Muscle layer of colon (tissue), 2 donors: ENCODE results near the gene TMEM81.

Experiments
- H3K27ac ChIP-seq: one replicate; pipeline ENCODE4 v1.7.0; 2013; ENCODE audit warnings: low read depth, mild to moderate bottlenecking, low read length, moderate library complexity
- H3K27me3 ChIP-seq, 2 donors: one replicate each; pipeline ENCODE4 v1.7.0; 2013; ENCODE audit warnings: low read length in 2 of 2, mild to moderate bottlenecking in 2 of 2; ENCODE audit not compliant: insufficient read depth in 2 of 2, control insufficient read depth in 1 of 2
- H3K36me3 ChIP-seq: one replicate; pipeline ENCODE4 v1.7.0; 2013; ENCODE audit warnings: mild to moderate bottlenecking, low read length; ENCODE audit not compliant: insufficient read depth
- H3K4me1 ChIP-seq: one replicate; pipeline ENCODE4 v1.7.0; 2013; ENCODE audit warnings: mild to moderate bottlenecking, low read length; ENCODE audit not compliant: insufficient read depth
- H3K4me3 ChIP-seq, 2 donors: one replicate each; pipeline ENCODE4 v1.7.0; 2013; ENCODE audit warnings: low read length in 2 of 2, low read depth in 1 of 2, mild to moderate bottlenecking in 1 of 2, moderate library complexity in 1 of 2
- H3K9ac ChIP-seq: one replicate; pipeline ENCODE4 v1.7.0; 2013; ENCODE audit warnings: low read length
- H3K9me3 ChIP-seq: one replicate; pipeline ENCODE4 v1.7.0; 2013; ENCODE audit warnings: mild to moderate bottlenecking, low read length
- donor health status: abdominal sarcoma.
- donor health status: Adenocarcinoma of cecum.

The TMEM81 gene

DNA sequence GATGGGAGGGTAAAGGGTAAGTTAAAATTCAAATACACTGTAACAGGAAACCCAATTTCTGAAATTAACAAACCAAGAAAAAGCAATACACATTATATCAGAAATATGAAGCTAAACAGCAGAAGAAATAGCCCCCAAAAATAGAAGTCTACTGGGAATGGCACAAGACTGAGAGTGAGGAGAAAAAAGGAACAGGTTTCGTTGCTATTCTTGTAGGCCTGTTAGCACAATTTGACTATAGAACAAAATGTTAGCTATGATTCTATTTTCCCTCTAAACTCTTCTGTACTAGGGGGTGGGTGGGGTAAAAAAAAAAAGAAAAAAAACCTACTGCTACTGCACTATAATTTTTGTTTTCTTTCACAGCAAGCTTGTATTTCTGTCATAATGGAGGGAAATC lies 25.0 kb upstream of the TMEM81 start:
- Histone ChIP-seq H3K27me3 (no peaks in the 10 kb centered on the region), H3K4me1 (no peaks in the 10 kb centered on the region), H3K36me3 (peaks cover 27% of the 10 kb centered on the region), H3K9ac (no peak overlapping the region), H3K4me3 (no peak overlapping the region), H3K9me3 (no peaks in the 10 kb centered on the region), H3K27ac (no peak overlapping the region)

DNA sequence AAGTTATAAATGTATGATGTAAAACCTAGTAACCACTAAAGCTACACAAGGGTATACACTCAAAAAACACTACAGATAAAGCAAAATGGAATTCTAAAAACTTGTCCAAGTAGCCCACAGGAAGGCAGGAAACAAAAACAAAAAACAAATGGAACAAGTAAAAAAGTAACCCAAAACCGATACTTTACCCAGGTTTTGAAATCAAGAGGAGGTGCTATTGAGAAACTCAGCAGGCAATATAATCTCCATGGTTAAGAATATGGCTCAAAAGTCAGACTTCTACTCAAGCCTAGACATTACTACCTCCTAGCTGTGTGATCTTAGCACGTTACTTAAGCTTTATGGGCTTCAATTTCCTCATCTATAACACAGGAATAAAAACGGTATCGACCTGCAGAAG lies 24.2 kb upstream of the TMEM81 start:
- Histone ChIP-seq H3K9ac (no peak overlapping the region), H3K27ac (no peak overlapping the region), H3K36me3 (peaks cover 30% of the 10 kb centered on the region)

DNA sequence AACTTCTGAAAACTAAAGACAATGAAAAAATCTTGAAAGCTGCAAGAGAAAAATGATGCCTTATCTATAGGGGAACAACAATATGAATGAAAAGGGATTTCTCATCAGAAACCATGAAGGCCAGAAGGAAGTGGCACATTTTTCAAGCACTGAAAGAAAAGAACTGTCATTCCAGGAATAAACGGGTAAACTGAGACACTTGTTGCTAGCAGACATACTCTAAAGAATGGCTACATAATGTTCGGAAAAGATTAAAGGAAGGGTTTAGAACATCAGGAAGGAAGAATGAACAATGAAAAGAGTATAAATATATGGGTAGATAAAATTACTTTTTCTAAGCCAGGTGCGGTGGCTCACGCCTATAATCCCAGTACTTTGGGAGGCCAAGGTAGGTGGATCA lies 23.1 kb upstream of the TMEM81 start:
- Histone ChIP-seq H3K9ac (no peak overlapping the region), H3K36me3 (peaks cover 40% of the 10 kb centered on the region), H3K9me3 (no peaks in the 10 kb centered on the region), H3K27ac (no peak overlapping the region), H3K27me3 (no peaks in the 10 kb centered on the region), H3K4me3 (no peak overlapping the region), H3K4me1 (no peaks in the 10 kb centered on the region)

More for the DNA sequence above, 24.2 kb upstream of the TMEM81 start:
- no peak overlapping the region for H3K4me3 ChIP-seq
- no peaks in the 10 kb centered on the region for H3K4me1 ChIP-seq
- no peaks in the 10 kb centered on the region for H3K9me3 ChIP-seq
- no peaks in the 10 kb centered on the region for H3K27me3 ChIP-seq

DNA sequence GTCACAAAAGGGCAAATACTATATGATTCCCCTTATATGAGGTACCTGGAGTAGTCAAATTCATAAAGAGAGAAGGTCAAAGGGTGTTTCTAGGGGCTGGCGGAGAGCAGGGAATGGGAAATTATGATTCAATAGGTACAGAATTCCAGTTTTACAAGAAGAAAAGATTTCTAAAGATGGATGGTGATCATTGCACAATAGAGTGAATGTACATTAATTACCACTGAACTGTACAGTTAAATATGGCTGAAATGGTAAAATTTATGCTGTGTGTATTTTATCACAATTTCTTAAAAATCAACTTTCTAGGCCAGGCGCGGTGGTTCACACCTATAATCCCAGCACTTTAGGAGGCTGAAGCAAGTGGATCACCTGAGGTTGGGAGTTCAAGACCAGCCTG lies 18.1 kb upstream of the TMEM81 start:
- no peak overlapping the region for H3K9ac ChIP-seq
- H3K4me1 ChIP-seq: no peaks in the 10 kb centered on the region
- peaks cover 83% of the 10 kb centered on the region for H3K36me3 ChIP-seq
- H3K27ac ChIP-seq: no peak overlapping the region
- no peaks in the 10 kb centered on the region for H3K9me3 ChIP-seq
- no peaks in the 10 kb centered on the region for H3K27me3 ChIP-seq
- H3K4me3 ChIP-seq: no peak overlapping the region

DNA sequence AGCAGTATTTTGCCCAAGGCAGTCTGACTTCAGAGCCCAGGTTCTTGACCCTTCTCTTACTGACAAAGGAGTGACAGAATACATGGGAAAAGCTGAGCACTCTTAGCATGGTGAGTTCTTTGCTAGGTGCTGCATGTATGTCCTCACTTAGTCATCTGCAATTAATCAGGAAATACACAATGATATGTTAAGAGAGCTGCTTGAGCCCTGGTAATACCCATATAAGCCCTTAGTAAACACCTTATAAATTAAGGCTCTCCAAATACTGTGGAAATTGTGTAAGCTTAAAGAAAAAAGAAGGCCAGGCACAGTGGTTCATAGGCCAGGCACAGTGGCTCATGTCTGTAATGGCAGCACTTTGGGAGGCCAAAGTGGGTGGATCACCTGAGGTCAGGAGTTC lies 14.0 kb upstream of the TMEM81 start:
- no peak overlapping the region for H3K9ac ChIP-seq
- no peaks in the 10 kb centered on the region for H3K9me3 ChIP-seq
- no peaks in the 10 kb centered on the region for H3K27me3 ChIP-seq
- H3K36me3 ChIP-seq: peaks cover 85% of the 10 kb centered on the region
- no peak overlapping the region for H3K4me3 ChIP-seq
- no peaks in the 10 kb centered on the region for H3K4me1 ChIP-seq
- no peak overlapping the region for H3K27ac ChIP-seq

DNA sequence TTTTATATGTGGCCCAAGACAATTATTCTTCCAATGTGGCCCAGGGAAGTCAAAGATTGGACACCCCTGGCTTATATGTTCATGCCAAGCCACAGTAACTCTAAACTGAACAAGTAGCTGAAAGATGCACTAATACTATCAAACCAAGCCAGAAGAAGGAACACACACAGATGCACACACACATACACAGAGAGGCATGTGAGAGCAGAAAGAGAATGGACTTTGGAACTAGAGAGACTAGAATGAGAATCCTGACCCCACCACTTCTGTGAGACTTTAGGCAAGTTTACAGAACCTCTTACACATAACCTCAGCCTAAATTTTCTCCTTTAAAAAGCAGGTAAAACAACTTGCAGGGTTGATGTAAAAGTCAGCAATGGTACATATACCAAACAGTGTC lies 11.2 kb upstream of the TMEM81 start:
- peaks cover 79% of the 10 kb centered on the region for H3K36me3 ChIP-seq
- no peak overlapping the region for H3K4me3 ChIP-seq
- H3K9ac ChIP-seq: no peak overlapping the region
- H3K27ac ChIP-seq: no peak overlapping the region
- H3K4me1 ChIP-seq: no peaks in the 10 kb centered on the region
- no peaks in the 10 kb centered on the region for H3K27me3 ChIP-seq
- no peaks in the 10 kb centered on the region for H3K9me3 ChIP-seq

DNA sequence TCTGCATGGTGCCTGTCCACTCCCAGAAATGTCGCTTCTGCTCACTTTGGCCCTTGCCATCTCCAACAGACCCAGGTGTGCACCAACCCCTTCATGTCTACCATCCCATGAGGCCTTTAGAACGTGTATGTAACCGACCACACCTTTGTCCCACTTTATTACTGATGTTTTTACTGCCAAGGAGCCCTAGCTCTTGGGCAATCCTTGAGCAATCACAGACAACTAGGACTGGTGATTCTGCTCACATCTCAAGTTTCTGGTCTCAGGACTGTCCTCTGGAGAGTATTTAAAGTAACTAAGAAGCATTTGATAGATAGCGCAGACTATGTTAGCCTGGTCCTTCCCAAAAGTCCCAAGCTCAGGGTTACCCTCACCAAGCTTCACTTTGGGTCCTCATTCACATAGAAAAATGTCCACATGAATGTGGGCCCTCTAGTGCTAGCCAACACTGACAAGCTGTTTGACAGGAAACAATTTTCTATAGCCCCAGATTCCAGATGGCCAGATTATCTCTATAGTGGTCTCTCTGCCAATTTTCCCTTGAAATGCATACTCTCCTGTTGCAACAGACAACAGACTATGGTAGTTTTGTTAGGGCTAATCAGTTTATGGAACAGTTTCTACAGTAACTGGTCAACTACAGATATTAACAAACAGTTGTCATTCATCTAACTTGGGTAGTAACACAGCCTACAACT lies 6.9 kb upstream of the TMEM81 start:
- H3K9ac ChIP-seq: no peak overlapping the region
- no peak overlapping the region for H3K4me3 ChIP-seq
- H3K27me3 ChIP-seq: no peaks in the 10 kb centered on the region
- H3K27ac ChIP-seq: no peak overlapping the region
- H3K4me1 ChIP-seq: no peaks in the 10 kb centered on the region
- no peaks in the 10 kb centered on the region for H3K9me3 ChIP-seq
- peaks cover 63% of the 10 kb centered on the region for H3K36me3 ChIP-seq

DNA sequence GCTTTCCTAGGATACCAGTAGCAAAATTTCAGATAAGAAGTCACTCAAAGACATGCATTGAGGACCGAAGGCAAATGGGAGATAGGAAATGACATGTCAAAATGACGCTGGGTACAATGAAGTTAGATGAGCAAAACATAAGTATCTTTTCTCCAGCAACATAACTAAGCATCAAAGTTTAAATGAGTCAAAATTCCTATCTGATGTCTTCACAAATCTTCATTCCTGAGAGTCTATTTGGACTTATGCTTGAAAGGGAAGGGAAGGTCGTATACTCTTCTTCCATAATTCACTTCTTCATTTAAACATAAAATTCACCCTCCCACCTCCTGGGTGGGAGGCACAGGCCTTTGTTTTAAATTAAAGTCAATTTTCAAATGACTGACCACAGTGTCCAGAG lies 4.1 kb upstream of the TMEM81 start:
- no peaks in the 10 kb centered on the region for H3K27me3 ChIP-seq
- no peak overlapping the region for H3K9ac ChIP-seq
- H3K4me1 ChIP-seq: no peaks in the 10 kb centered on the region
- no peaks in the 10 kb centered on the region for H3K9me3 ChIP-seq
- peaks cover 60% of the 10 kb centered on the region for H3K36me3 ChIP-seq
- H3K27ac ChIP-seq: no peak overlapping the region
- no peak overlapping the region for H3K4me3 ChIP-seq

DNA sequence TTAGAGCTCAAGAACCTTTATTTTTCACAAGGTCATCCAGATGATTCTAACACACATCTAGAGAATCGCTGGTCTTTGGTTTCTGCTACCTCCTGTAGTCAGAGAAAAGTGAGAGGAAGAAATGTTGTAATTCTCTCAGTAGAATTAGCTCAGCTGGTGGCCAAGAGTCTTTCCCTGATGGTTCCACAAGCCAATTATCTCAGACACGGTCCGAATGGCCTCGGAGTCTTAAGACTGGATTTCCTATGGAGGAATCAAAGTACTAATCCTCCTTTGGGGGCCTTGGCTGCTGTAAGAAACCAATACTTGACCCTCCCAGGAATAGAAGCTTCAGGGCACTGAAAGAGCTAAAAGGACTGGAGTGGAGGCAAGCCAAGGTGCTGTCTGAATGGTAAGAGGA lies 1.8 kb downstream of the TMEM81 start:
- Histone ChIP-seq H3K4me3 (no peak overlapping the region), H3K9ac (no peak overlapping the region), H3K27ac (no peak overlapping the region), H3K36me3 (peaks cover 28% of the 10 kb centered on the region), H3K4me1 (no peaks in the 10 kb centered on the region), H3K9me3 (no peaks in the 10 kb centered on the region), H3K27me3 (no peaks in the 10 kb centered on the region)

DNA sequence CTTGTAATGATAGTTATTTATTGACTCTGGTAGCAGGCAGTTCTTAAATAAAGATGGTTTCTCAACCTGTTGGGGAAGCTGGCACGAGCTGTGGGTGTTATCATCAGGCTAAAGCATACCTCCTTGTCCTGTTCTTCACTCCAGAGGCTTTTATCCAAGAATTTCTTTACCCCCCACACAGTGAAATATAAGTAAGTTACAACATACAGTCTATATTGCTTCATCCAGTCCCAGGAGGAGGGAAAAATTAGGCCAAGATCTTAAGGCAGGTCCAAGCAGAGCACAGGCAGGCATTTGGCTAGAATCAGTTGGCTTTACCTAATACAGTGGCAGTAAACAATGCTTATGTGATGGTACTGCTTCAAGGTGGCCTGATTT lies 6.3 kb downstream of the TMEM81 start:
- Histone ChIP-seq H3K4me1 (no peaks in the 10 kb centered on the region), H3K27me3 (no peaks in the 10 kb centered on the region), H3K27ac (no peak overlapping the region), H3K9me3 (no peaks in the 10 kb centered on the region), H3K9ac (no peak overlapping the region), H3K36me3 (no peaks in the 10 kb centered on the region), H3K4me3 (no peak overlapping the region)

DNA sequence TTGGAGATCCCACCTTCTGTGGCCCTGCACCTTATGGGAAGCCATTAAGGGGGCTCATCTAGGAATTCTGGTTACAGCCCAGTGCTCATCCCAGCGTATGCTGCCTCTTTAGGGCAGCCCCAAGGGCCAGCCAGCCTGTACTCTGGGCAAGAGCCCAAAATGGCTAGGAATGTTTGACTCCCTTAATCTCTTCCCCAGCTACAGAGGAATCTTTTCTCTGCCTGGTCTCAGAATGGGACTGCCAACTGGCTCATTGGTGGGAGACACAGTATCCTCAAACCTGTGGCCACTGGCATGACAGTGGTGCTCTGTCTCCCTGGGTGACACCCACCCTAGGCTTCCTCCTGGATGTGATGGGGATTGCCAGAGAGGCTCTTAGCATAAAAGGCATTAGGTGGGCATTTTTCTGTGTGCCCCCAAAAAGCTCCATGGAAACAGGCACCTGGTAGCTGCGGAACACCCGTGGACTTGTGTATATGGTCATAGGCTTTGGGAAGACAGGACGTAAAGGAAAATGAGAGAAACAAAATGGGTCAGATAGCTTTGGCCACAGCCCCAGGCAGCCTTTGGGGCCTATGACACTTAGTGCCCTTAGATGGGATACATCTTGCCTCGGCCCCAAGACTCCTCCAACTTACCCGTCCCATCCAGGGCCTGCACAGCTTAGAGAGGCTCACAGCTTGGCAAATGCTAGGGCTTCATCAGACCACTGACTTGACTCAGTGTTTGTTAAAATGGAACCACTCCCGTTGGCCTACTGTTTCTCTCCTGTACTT lies 6.9 kb downstream of the TMEM81 start:
- no peak overlapping the region for H3K9ac ChIP-seq
- no peaks in the 10 kb centered on the region for H3K36me3 ChIP-seq
- no peaks in the 10 kb centered on the region for H3K27me3 ChIP-seq
- H3K9me3 ChIP-seq: no peaks in the 10 kb centered on the region
- H3K4me1 ChIP-seq: no peaks in the 10 kb centered on the region
- H3K27ac ChIP-seq: no peak overlapping the region
- no peak overlapping the region for H3K4me3 ChIP-seq

DNA sequence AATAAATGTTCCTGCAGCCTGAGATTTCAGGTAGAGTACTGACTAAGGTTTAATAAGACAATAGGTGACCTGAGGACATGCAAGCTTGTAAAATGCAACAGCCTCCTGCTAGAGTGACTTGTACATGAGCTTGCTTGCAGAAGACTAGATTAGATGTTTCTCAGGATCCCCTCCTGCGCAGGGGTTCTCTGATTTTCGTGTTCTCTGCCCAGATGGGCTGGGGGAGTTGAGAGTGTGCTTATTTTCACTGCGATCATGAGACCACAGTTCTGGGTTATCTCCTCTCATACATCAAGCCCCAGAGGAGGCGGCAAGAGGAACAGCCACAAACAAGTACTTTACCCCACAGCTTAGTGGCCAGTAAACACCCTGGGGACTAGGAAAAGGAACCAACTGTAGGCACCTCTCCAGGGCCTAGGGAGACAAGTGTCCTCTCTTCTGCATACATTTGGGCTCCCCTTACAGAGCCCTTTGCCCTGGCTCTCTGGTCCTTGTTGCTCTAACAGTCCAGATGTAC lies 8.0 kb downstream of the TMEM81 start:
- Histone ChIP-seq H3K9ac (no peak overlapping the region), H3K36me3 (no peaks in the 10 kb centered on the region), H3K9me3 (no peaks in the 10 kb centered on the region), H3K27me3 (no peaks in the 10 kb centered on the region), H3K27ac (no peak overlapping the region), H3K4me1 (no peaks in the 10 kb centered on the region), H3K4me3 (no peak overlapping the region)
